Measurements from ENCODE around the gene TSC2. TPM values are rescaled to one million over a fixed set of nuclear protein-coding genes. Genes with fewer than 3 reads are reported as not detected.
A peak's percentile ranks its signal among the peaks of the same experiment; 100 is the strongest.
"Not testable (repeated sequence)": the region's sequence is repeated elsewhere in the genome, so short reads cannot be mapped to it uniquely, and the experiment has no call there.

The TSC2 gene
- total RNA-seq, 3 donors from 2014 or later (not counting 1 experiment from before 2014, with no cell fraction given), result 135 to 197 (median 161) TPM

DNA sequence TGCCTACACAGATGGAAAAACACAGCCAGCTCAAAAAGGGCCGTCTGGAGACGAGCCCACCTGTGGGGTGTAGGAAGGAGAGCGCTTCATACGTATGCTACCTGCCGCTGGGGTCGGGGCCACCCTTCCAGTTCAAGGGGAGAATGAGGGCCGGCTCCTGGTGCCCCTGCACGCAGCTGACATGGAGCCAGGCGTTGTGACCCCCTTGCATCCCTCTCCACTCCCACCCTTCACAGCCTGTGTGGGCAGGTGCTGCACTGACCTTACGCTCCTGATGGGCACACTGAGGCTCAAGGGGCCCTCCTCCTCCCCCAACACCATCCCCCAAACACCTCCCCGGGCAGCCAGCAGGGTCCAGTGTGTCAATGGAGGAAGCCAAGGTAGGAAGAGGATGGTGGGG is 77.8 kb downstream of the TSC2 start:
- peaks cover 12 to 23% of the 10 kb centered on the region in 2 donors for H3K4me1 Mint-ChIP-seq
- H3K36me3 Mint-ChIP-seq; ATAC-seq; intact Hi-C loops (cut with micrococcal nuclease); H3K27ac ChIP-seq (ENCODE audit: low read length); H3K9me3 Mint-ChIP-seq; H3K9me3 ChIP-seq (ENCODE audit: control insufficient read depth, insufficient read depth, low read length); H3K27me3 ChIP-seq (ENCODE audit: control insufficient read depth, insufficient read depth, low read length); H3K36me3 ChIP-seq (ENCODE audit: control insufficient read depth, insufficient read depth, low read length); H3K4me3 Mint-ChIP-seq; H3K27me3 Mint-ChIP-seq (ENCODE audit: low read depth in 2 of 2); H3K27ac Mint-ChIP-seq; H3K4me3 ChIP-seq (ENCODE audit: low read length); DNase-seq: not testable (repeated sequence)
- peaks cover 22% of the 10 kb centered on the region for H3K4me1 ChIP-seq (ENCODE audit: control insufficient read depth, insufficient read depth, low read length)
- WGBS (ENCODE audit: insufficient coverage), result 64% methylated on average over 9 of the region's 11 CpGs

GRCh38 chr16:2126161-2126743 is 78.5 kb downstream of the TSC2 start:
- peaks cover 22% of the 10 kb centered on the region for H3K4me1 ChIP-seq (ENCODE audit: control insufficient read depth, insufficient read depth, low read length)
- H3K27ac Mint-ChIP-seq; H3K9me3 ChIP-seq (ENCODE audit: control insufficient read depth, insufficient read depth, low read length); H3K36me3 Mint-ChIP-seq; DNase-seq; H3K9me3 Mint-ChIP-seq; H3K27me3 ChIP-seq (ENCODE audit: control insufficient read depth, insufficient read depth, low read length); H3K4me3 ChIP-seq (ENCODE audit: low read length); H3K27ac ChIP-seq (ENCODE audit: low read length); intact Hi-C loops (cut with micrococcal nuclease); H3K4me3 Mint-ChIP-seq; H3K27me3 Mint-ChIP-seq (ENCODE audit: low read depth in 2 of 2); ATAC-seq; H3K36me3 ChIP-seq (ENCODE audit: control insufficient read depth, insufficient read depth, low read length): not testable (repeated sequence)
- WGBS (ENCODE audit: insufficient coverage), result 85% methylated on average over 21 of the region's 21 CpGs
- H3K4me1 Mint-ChIP-seq, result peaks cover 10 to 20% of the 10 kb centered on the region in 2 donors

- peak in 1 of 3 donors; percentile 14 for ATAC-seq
- DNase-seq, result peak in 1 of 2 donors; percentile 43
- H3K27ac Mint-ChIP-seq; H3K27ac ChIP-seq (ENCODE audit: low read length); H3K36me3 Mint-ChIP-seq; intact Hi-C loops (cut with micrococcal nuclease); H3K27me3 ChIP-seq (ENCODE audit: control insufficient read depth, insufficient read depth, low read length); H3K27me3 Mint-ChIP-seq (ENCODE audit: low read depth in 2 of 2); H3K4me3 ChIP-seq (ENCODE audit: low read length); H3K9me3 ChIP-seq (ENCODE audit: control insufficient read depth, insufficient read depth, low read length); H3K9me3 Mint-ChIP-seq; H3K36me3 ChIP-seq (ENCODE audit: control insufficient read depth, insufficient read depth, low read length): not testable (repeated sequence)
- Mint-ChIP-seq H3K4me3 (peak overlapping the region; percentile 31), H3K4me1 (peaks cover 10 to 20% of the 10 kb centered on the region in 2 donors)
- peaks cover 22% of the 10 kb centered on the region for H3K4me1 ChIP-seq (ENCODE audit: control insufficient read depth, insufficient read depth, low read length)
- 95% methylated on average over 29 of the region's 31 CpGs for WGBS (ENCODE audit: insufficient coverage)
These were observed 79.3 kb downstream of the TSC2 start for GRCh38 chr16:2126928-2127556.

DNA sequence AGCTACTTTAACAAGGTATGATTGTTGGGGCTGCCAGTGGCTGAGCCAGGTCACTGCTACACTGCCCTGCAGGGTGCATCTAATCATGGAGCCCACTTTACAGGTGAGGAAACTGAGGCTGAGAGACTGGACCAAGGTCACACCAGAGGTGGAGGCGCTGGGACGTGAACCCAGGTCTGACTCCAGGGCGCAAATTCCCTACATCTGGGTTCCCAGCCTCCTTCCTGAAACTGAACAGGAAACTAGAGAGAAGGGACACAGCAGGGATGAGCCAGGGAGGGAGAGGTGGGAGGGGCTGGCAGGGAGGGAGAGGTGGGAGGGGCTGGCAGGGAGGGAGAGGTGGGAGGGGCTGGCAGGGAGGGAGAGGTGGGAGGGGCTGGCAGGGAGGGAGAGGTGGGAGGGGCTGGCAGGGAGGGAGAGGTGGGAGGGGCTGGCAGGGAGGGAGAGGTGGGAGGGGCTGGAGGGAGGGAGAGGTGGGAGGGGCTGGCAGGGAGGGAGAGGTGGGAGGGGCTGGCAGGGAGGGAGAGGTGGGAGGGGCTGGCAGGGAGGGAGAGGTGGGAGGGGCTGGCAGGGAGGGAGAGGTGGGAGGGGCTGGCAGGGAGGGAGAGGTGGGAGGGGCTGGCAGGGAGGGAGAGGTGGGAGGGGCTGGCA is 80.0 kb downstream of the TSC2 start:
- H3K27ac Mint-ChIP-seq; H3K36me3 ChIP-seq (ENCODE audit: control insufficient read depth, insufficient read depth, low read length); H3K27me3 Mint-ChIP-seq (ENCODE audit: low read depth in 2 of 2); H3K9me3 Mint-ChIP-seq; H3K27ac ChIP-seq (ENCODE audit: low read length); ATAC-seq; H3K36me3 Mint-ChIP-seq; H3K4me3 ChIP-seq (ENCODE audit: low read length); H3K27me3 ChIP-seq (ENCODE audit: control insufficient read depth, insufficient read depth, low read length); intact Hi-C loops (cut with micrococcal nuclease); H3K9me3 ChIP-seq (ENCODE audit: control insufficient read depth, insufficient read depth, low read length): not testable (repeated sequence)
- peaks cover 10 to 20% of the 10 kb centered on the region in 2 donors for H3K4me1 Mint-ChIP-seq
- WGBS (ENCODE audit: insufficient coverage), result 81% methylated on average over 3 of the region's 3 CpGs
- peak in 1 of 2 donors; percentile 47 for DNase-seq
- peaks cover 22% of the 10 kb centered on the region for H3K4me1 ChIP-seq (ENCODE audit: control insufficient read depth, insufficient read depth, low read length)
- peak overlapping the region; percentile 25 for H3K4me3 Mint-ChIP-seq

DNA sequence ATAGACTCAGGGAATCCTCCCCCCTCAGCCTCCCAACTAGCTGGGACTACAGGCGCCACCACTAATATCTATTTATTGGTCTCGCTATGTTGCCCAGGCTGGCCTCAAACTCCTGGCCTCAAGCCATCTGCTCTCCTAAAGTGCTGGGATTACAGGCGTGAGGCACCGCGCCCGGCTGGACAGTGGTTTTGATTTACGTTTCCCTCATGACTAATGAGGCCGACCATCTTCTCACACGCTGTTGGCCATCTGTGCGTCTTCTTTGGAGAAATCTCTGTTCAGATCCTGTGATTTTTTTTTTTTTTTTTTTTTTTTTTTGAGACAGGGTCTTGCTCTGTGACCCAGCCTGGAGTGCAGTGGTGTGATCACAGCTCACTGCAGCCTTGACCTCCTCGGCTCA is 81.5 kb downstream of the TSC2 start:
- H3K27ac Mint-ChIP-seq; H3K27ac ChIP-seq (ENCODE audit: low read length); H3K27me3 Mint-ChIP-seq (ENCODE audit: low read depth in 2 of 2); H3K4me3 Mint-ChIP-seq; H3K27me3 ChIP-seq (ENCODE audit: control insufficient read depth, insufficient read depth, low read length); H3K36me3 ChIP-seq (ENCODE audit: control insufficient read depth, insufficient read depth, low read length); intact Hi-C loops (cut with micrococcal nuclease); H3K9me3 Mint-ChIP-seq; H3K36me3 Mint-ChIP-seq; H3K4me3 ChIP-seq (ENCODE audit: low read length); DNase-seq; ATAC-seq; H3K9me3 ChIP-seq (ENCODE audit: control insufficient read depth, insufficient read depth, low read length): not testable (repeated sequence)
- WGBS (ENCODE audit: insufficient coverage), result 94% methylated on average over 6 of the region's 11 CpGs
- H3K4me1 Mint-ChIP-seq, result peaks cover 10 to 20% of the 10 kb centered on the region in 2 donors
- peaks cover 22% of the 10 kb centered on the region for H3K4me1 ChIP-seq (ENCODE audit: control insufficient read depth, insufficient read depth, low read length)

GRCh38 chr16:2129890-2130447 is 82.2 kb downstream of the TSC2 start:
- peaks cover 10 to 23% of the 10 kb centered on the region in 2 donors for H3K4me1 Mint-ChIP-seq
- H3K27me3 ChIP-seq (ENCODE audit: control insufficient read depth, insufficient read depth, low read length); H3K27me3 Mint-ChIP-seq (ENCODE audit: low read depth in 2 of 2); H3K27ac Mint-ChIP-seq; H3K4me3 Mint-ChIP-seq; ATAC-seq; H3K9me3 Mint-ChIP-seq; intact Hi-C loops (cut with micrococcal nuclease); DNase-seq; H3K9me3 ChIP-seq (ENCODE audit: control insufficient read depth, insufficient read depth, low read length); H3K27ac ChIP-seq (ENCODE audit: low read length); H3K36me3 Mint-ChIP-seq; H3K36me3 ChIP-seq (ENCODE audit: control insufficient read depth, insufficient read depth, low read length); H3K4me3 ChIP-seq (ENCODE audit: low read length): not testable (repeated sequence)
- 96% methylated on average over 19 of the region's 22 CpGs for WGBS (ENCODE audit: insufficient coverage)
- peaks cover 21% of the 10 kb centered on the region for H3K4me1 ChIP-seq (ENCODE audit: control insufficient read depth, insufficient read depth, low read length)

- H3K4me3 Mint-ChIP-seq; H3K27me3 Mint-ChIP-seq (ENCODE audit: low read depth in 2 of 2); DNase-seq; H3K36me3 ChIP-seq (ENCODE audit: control insufficient read depth, insufficient read depth, low read length); H3K27ac ChIP-seq (ENCODE audit: low read length); intact Hi-C loops (cut with micrococcal nuclease); H3K27ac Mint-ChIP-seq; H3K9me3 ChIP-seq (ENCODE audit: control insufficient read depth, insufficient read depth, low read length); ATAC-seq; H3K4me3 ChIP-seq (ENCODE audit: low read length); H3K36me3 Mint-ChIP-seq; H3K9me3 Mint-ChIP-seq; H3K27me3 ChIP-seq (ENCODE audit: control insufficient read depth, insufficient read depth, low read length): not testable (repeated sequence)
- peaks cover 8 to 13% of the 10 kb centered on the region in 2 donors for H3K4me1 Mint-ChIP-seq
- WGBS (ENCODE audit: insufficient coverage), result 98% methylated on average over 5 of the region's 12 CpGs
- peaks cover 19% of the 10 kb centered on the region for H3K4me1 ChIP-seq (ENCODE audit: control insufficient read depth, insufficient read depth, low read length)
These were observed 86.0 kb downstream of the TSC2 start for GRCh38 chr16:2133797-2134196.
